GM21717 (cell line): Measurements from ENCODE around the gene PARD3.
"Not testable (repeated sequence)": the region's sequence is repeated elsewhere in the genome, so short reads cannot be mapped to it uniquely, and the experiment has no call there.

ENCODE experiments used
- ATAC-seq: cut with Tn5 transposase; IDR thresholded peaks from one replicate; pipeline ENCODE4 v1.9.1; 2021; ENCODE audit warnings: mild to moderate bottlenecking, moderate library complexity; ENCODE audit not compliant: unreplicated experiment

The PARD3 gene

GRCh38 chr10:34364253-34365037 is 450.7 kb downstream of the PARD3 start:
- no peak for ATAC-seq

- no peak for ATAC-seq
Observed at GRCh38 chr10:34360984-34361383, 454.1 kb downstream of the PARD3 start.

- no peak for ATAC-seq
Observed at GRCh38 chr10:34359435-34359813, 455.7 kb downstream of the PARD3 start.

- ATAC-seq, result no peak
Observed at GRCh38 chr10:34358729-34359434, 456.2 kb downstream of the PARD3 start.

- ATAC-seq, result no peak
Observed at GRCh38 chr10:34356463-34356862, 458.6 kb downstream of the PARD3 start.

- not testable (repeated sequence) for ATAC-seq
Observed at GRCh38 chr10:34353530-34353929, 461.6 kb downstream of the PARD3 start.

- not testable (repeated sequence) for ATAC-seq
Observed at GRCh38 chr10:34352599-34353204, 462.4 kb downstream of the PARD3 start.

- no peak for ATAC-seq
Observed at GRCh38 chr10:34351161-34351560, 463.9 kb downstream of the PARD3 start.

GRCh38 chr10:34348917-34349485 is 466.1 kb downstream of the PARD3 start:
- ATAC-seq, result no peak

- ATAC-seq, result no peak
Observed at GRCh38 chr10:34348021-34348420, 467.1 kb downstream of the PARD3 start.

GRCh38 chr10:34347131-34347530 is 468.0 kb downstream of the PARD3 start:
- ATAC-seq, result no peak

- ATAC-seq, result no peak
Observed at GRCh38 chr10:34346516-34347100, 468.5 kb downstream of the PARD3 start.

GRCh38 chr10:34345383-34345782 is 469.7 kb downstream of the PARD3 start:
- ATAC-seq, result no peak

- ATAC-seq, result no peak
Observed at GRCh38 chr10:34343764-34344163, 471.3 kb downstream of the PARD3 start.

GRCh38 chr10:34341473-34341872 is 473.6 kb downstream of the PARD3 start:
- ATAC-seq, result no peak

GRCh38 chr10:34340934-34341333 is 474.2 kb downstream of the PARD3 start:
- no peak for ATAC-seq

GRCh38 chr10:34339816-34340553 is 475.1 kb downstream of the PARD3 start:
- ATAC-seq, result no peak

GRCh38 chr10:34337917-34338316 is 477.2 kb downstream of the PARD3 start:
- no peak for ATAC-seq

- ATAC-seq, result no peak
Observed at GRCh38 chr10:34335960-34336690, 479.0 kb downstream of the PARD3 start.

- no peak for ATAC-seq
Observed at GRCh38 chr10:34334908-34335307, 480.2 kb downstream of the PARD3 start.
